NT2/D1 (cell line): ENCODE measurements around the gene ERC1.

Experiments
- SUZ12 ChIP-seq: IDR thresholded peaks from 2 replicates; pipeline ENCODE4 v1.6.1; 2011; ENCODE audit not compliant: insufficient read length, insufficient read depth; ENCODE audit errors: extremely low read depth
- ZNF274 ChIP-seq: IDR thresholded peaks from 2 replicates; pipeline ENCODE4 v1.6.1; 2011; ENCODE audit warnings: mild to moderate bottlenecking, low read depth, low read length

- TF ChIP-seq SUZ12 (no peak), ZNF274 (no peak)
These were observed 468.3 kb downstream of the ERC1 start for GRCh38 chr12:1459339-1459738.
